Glutamatergic neuron (in vitro differentiated cells): Measurements from ENCODE around the gene LPAR2. TPM values are rescaled to one million over a fixed set of nuclear protein-coding genes. Genes with fewer than 3 reads are reported as not detected.
A peak's percentile ranks its signal among the peaks of the same experiment; 100 is the strongest.

Experiments
- DNase-seq: peaks from one replicate; pipeline ENCODE4 v3.0.0; 2022
- H3K27ac Mint-ChIP-seq: one replicate; pipeline ENCODE4 v1.8.0; 2020; ENCODE audit warnings: mild to moderate bottlenecking, mixed read lengths, inconsistent platforms; ENCODE audit not compliant: unreplicated experiment
- H3K27me3 Mint-ChIP-seq: one replicate; pipeline ENCODE4 v1.8.0; 2020; ENCODE audit warnings: mild to moderate bottlenecking, moderate library complexity, mixed read lengths, inconsistent platforms; ENCODE audit not compliant: unreplicated experiment
- H3K36me3 Mint-ChIP-seq: one replicate; pipeline ENCODE4 v1.8.0; 2020; ENCODE audit warnings: mild to moderate bottlenecking, mixed read lengths, inconsistent platforms; ENCODE audit not compliant: unreplicated experiment
- H3K4me1 Mint-ChIP-seq: one replicate; pipeline ENCODE4 v1.8.0; 2020; ENCODE audit warnings: mild to moderate bottlenecking, low read depth, mixed read lengths, inconsistent platforms; ENCODE audit not compliant: unreplicated experiment
- H3K4me3 Mint-ChIP-seq: one replicate; pipeline ENCODE4 v1.8.0; 2020; ENCODE audit warnings: mild to moderate bottlenecking, mixed read lengths, inconsistent platforms; ENCODE audit not compliant: unreplicated experiment
- H3K9me3 Mint-ChIP-seq: one replicate; pipeline ENCODE4 v1.8.0; 2020; ENCODE audit warnings: mild to moderate bottlenecking, moderate library complexity, mixed read lengths, inconsistent platforms; ENCODE audit not compliant: unreplicated experiment
- total RNA-seq: library from RNA; stranded (reverse); fragmentation: NEBNext Ultra II Directional; extraction: Animal tissue kit (Norgen Biotek cat#: 25700); gene quantifications from one replicate; pipeline ENCODE4 v1.2.1, GENCODE V29; 2021; ENCODE audit not compliant: unreplicated experiment
- TF ChIP-seq, protein P1 (sequence below): fragments of 200-600 bp; sonication (generic); IDR thresholded peaks from one replicate; pipeline ENCODE4 v1.5.0; 2021; ENCODE audit not compliant: partially characterized antibody, unreplicated experiment

Gene LPAR2
- total RNA-seq, 1 donor from 2014 or later = 364 TPM

DNA sequence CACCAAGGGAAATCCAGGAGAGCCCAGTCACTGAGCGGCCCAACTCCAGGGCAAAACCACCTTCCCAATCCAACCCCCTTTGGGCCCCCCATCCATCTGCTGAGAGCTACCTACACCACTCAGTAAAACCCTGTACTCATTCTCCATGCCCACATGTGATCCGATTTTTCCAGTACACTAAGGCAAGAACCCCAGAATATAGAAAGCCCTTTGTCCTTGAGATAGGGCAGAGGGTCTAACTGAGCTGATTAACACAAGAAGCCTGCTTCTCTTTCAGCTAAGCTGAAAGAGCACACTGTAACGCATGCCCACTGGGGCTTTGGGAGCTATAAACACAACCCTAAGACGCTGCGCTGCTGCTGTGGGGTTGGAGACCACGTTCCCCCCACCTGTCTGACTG lies 45.5 kb downstream of the LPAR2 start:
- TF ChIP-seq, protein P1, sequence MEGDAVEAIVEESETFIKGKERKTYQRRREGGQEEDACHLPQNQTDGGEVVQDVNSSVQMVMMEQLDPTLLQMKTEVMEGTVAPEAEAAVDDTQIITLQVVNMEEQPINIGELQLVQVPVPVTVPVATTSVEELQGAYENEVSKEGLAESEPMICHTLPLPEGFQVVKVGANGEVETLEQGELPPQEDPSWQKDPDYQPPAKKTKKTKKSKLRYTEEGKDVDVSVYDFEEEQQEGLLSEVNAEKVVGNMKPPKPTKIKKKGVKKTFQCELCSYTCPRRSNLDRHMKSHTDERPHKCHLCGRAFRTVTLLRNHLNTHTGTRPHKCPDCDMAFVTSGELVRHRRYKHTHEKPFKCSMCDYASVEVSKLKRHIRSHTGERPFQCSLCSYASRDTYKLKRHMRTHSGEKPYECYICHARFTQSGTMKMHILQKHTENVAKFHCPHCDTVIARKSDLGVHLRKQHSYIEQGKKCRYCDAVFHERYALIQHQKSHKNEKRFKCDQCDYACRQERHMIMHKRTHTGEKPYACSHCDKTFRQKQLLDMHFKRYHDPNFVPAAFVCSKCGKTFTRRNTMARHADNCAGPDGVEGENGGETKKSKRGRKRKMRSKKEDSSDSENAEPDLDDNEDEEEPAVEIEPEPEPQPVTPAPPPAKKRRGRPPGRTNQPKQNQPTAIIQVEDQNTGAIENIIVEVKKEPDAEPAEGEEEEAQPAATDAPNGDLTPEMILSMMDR = no peak
- peaks cover 20% of the 10 kb centered on the region for H3K27me3 Mint-ChIP-seq
- peak overlapping the region; percentile 84 for H3K27ac Mint-ChIP-seq
- DNase-seq = no peak
- peaks cover 33% of the 10 kb centered on the region for H3K4me1 Mint-ChIP-seq
- H3K9me3 Mint-ChIP-seq = peaks cover 18% of the 10 kb centered on the region
- peak overlapping the region; percentile 34 for H3K4me3 Mint-ChIP-seq
- no peaks in the 10 kb centered on the region for H3K36me3 Mint-ChIP-seq

DNA sequence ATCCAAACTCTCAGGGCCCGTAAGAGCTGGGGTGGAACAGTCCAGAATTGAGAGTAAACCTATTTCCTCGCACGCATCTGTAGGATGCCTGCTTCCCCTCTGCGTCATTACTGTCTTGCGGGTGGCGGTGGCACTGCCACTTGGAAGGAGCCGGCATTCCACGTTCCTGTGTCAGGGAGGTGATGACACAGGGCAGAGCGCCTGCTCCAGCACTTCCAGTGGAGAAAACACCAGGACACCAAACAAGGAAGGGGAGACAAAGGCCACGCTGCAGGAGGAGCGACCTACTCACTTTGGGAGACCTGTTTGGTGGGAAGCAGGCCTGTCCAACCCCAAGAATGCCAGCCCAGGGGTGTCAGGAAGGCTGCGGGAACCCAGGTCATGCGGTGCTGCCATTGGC lies 46.6 kb downstream of the LPAR2 start:
- no peak for DNase-seq
- TF ChIP-seq, protein P1 = no peak
- Mint-ChIP-seq H3K36me3 (no peaks in the 10 kb centered on the region), H3K4me1 (peaks cover 33% of the 10 kb centered on the region), H3K27me3 (peaks cover 20% of the 10 kb centered on the region), H3K27ac (peak overlapping the region; percentile 79), H3K4me3 (no peak overlapping the region), H3K9me3 (peaks cover 18% of the 10 kb centered on the region)

DNA sequence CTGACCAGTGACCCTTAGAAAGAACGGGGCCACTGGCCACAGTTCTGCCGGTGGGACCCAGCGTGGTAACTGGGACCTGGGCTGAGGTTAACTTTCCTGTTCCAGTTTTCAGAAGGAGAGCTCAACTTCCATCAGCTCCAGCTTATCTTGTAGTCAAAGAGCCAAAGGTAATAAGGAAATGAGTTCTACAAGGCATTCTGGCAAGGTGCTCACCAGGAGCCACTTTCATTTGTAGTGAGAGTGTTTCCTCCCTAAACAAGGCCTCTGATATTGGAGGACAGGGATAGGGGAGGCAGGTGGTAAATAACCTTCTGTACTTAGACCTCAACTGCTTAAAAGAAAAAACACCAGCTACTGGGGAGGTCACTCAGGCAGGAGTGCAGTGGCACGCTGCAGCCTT lies 47.6 kb downstream of the LPAR2 start:
- peaks cover 17% of the 10 kb centered on the region for H3K27me3 Mint-ChIP-seq
- peaks cover 19% of the 10 kb centered on the region for H3K9me3 Mint-ChIP-seq
- peaks cover 31% of the 10 kb centered on the region for H3K4me1 Mint-ChIP-seq
- DNase-seq = no peak
- no peak overlapping the region for H3K27ac Mint-ChIP-seq
- no peak overlapping the region for H3K4me3 Mint-ChIP-seq
- TF ChIP-seq, protein P1 = no peak
- no peaks in the 10 kb centered on the region for H3K36me3 Mint-ChIP-seq

DNA sequence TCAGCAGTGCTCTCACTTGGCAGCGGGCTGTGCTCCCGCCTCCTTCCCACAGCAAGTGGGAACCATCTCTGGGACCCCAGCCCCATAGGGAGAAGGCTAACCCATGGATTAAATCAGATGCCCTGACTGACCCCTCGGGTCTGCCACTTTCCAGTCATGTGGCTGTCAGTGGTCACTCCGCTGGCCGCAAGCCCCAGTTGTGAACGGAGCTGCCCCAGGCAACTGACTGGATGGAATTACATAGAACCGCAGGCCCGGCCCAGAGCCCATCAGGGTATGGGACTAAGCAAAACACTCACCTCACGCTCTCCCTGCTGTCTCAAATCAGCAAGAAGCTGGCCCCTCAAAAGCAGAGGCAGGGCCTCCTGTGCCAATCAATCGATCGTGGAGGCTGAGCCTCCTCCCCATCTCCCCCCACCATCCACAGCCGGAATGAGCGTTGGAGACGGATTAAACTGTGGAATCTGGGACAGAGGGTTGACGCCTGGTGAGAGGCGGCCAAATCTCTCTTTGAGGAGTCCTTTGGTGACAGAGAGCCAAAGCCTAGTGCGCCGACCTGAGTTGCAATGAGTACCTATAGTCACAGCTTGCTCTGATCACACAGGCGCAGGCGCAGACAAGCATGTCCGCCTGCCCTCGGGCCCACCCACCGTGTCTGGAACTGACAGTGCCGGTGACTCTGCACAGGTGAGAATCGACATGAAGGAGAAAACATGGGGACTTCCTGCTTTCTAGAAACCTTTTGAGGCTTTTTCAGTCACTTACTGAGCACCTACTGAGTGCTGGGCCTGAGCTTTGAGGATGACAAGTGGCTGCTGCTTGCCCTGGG lies 48.3 kb downstream of the LPAR2 start:
- Mint-ChIP-seq H3K9me3 (peaks cover 18% of the 10 kb centered on the region), H3K27me3 (peaks cover 16% of the 10 kb centered on the region), H3K27ac (peak overlapping the region; percentile 99), H3K36me3 (no peaks in the 10 kb centered on the region), H3K4me1 (peaks cover 29% of the 10 kb centered on the region), H3K4me3 (peak overlapping the region; percentile 50)
- TF ChIP-seq, protein P1 = no peak
- DNase-seq = peak; percentile 30

DNA sequence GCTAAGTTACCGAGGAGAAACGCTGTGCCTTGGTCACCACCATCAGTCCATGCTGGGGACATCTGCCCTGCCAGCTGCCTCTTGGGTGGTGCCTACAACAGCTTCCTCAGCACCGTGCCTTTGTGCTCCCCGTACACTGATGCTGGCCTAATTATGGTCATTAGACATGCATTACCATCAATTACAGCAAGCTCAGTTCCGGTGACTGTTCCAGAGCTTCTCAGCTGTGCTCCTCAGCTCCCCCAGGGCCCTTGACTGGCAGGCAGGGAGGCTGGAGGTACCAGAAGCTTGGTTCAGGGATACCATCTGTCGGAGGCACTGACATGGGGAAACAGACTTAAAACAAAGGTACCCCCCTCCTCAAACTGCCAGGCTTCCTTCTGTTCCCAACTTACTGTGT lies 49.8 kb downstream of the LPAR2 start:
- Mint-ChIP-seq H3K4me3 (peak overlapping the region; percentile 63), H3K9me3 (peaks cover 18% of the 10 kb centered on the region), H3K27me3 (peaks cover 16% of the 10 kb centered on the region), H3K27ac (peak overlapping the region; percentile 99), H3K4me1 (peaks cover 34% of the 10 kb centered on the region), H3K36me3 (no peaks in the 10 kb centered on the region)
- TF ChIP-seq, protein P1 = no peak
- DNase-seq = peak; percentile 83
